ENCODE results near the gene VPS35.

GRCh38 chr16:46720619-46721018, 31.6 kb upstream of the VPS35 start:
- no peak for TF ChIP-seq CTCF (IDR thresholded peaks at IDR 0.05)
- TF ChIP-seq POLR2A (IDR thresholded peaks at IDR 0.05) = no peak
- TF ChIP-seq POLR2AphosphoS5 (IDR thresholded peaks at IDR 0.05) = no peak
- no peak for TF ChIP-seq EP300 (IDR thresholded peaks at IDR 0.05)

All from upper lobe of left lung (tissue), 4 donors.